ENCODE results near the gene DENND1A. TPM values are rescaled to one million over a fixed set of nuclear protein-coding genes. Genes with fewer than 3 reads are reported as not detected.
"Not testable (repeated sequence)": the region's sequence is repeated elsewhere in the genome, so short reads cannot be mapped to it uniquely, and the experiment has no call there.

DENND1A gene
- polyA plus RNA-seq, 1 donor: 12.2 TPM

DNA sequence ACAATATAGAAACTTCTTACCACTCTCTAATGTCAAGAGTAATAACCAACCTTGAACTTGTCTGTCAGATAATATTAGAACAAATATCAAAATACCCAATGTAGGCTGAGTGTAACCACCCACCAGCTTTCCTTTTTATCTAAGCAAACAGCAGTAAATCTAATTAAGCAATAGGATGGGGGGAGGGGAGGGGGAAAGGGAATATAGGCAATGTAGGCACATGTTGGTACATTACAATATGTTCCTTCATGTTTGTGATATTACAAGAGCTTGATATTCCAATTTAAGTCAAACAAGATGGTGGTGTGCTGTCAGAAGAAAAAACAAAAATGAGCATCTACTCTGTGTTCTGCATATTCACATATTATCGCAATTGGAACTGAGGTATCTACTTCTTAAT, 158.2 kb downstream of the DENND1A start:
- DNase-seq (ENCODE audit: low read depth): no peak

GRCh38 chr9:123769719-123770118, 160.2 kb downstream of the DENND1A start:
- no peak for DNase-seq (ENCODE audit: low read depth)

GRCh38 chr9:123763910-123764588, 165.9 kb downstream of the DENND1A start:
- DNase-seq (ENCODE audit: low read depth): no peak

DNA sequence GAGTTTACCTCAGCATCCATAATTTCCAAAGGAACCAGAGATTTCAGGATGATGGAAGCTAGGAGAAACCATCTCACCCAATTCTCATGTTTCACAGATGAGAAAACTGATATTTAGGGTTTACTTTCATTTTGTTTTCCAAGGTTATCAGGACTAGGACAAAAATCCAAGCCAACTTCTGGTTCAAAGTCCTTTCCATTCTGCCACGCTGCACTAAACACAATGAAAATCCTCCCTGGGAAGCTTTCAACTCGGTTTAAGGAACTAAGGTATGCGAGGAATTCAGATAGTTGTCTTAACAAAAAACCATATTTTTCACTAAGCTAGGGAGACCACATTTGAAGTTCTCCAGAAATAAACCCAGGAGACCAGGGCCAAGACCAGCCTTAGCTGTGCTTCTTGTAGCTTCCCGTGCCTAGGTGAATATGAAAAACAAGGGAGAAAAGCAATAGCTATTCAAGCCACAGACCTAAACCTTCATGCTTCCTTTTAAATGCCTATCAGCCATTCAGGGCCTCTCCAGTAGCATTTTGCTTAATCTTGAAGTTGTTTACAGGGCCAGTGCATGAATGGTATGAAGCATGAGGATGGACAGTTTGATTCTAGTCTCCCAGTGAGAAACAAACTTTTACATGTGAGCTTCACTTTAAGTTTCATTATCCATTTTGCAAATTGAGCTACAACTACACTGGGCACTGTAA, 167.9 kb downstream of the DENND1A start:
- no peak for DNase-seq (ENCODE audit: low read depth)

DNA sequence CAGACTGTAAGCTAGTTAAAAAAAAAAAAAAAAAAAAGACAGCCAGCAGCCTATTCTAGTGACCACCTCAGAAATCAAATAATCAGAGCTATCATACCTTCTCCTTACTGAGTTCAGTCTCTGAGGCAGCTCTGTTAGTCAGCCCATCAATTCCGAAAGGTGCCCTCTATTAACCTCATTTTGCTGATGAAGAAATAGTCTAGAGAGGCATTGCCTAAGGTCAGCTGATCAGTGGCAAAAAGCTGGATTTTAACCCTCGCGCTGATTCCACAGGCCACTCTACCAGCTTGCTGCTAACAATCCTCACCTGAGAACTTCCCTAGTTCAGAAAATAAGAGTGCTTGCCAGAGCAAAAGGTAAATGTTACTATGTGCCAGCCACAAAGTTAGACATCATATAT, 172.0 kb downstream of the DENND1A start:
- no peak for DNase-seq (ENCODE audit: low read depth)

DNA sequence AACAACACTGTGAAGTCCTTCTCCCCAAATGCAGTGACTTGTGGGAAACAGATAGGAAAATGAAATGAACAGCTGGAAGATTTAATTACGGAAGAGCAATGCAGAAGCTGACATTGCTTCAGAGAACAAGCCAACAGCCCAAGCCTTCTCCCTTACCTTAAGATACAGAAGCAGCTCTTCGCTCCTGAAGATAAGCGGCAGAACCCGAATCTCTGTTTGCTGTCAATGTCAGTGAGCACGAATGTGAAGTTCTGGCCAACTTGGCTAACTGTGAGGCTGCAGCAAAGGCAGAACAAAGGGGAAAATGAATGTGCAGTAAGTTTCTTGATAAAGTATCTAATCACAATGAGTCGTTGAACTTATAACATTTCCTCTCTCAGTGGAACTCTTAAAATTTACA, 172.4 kb downstream of the DENND1A start:
- DNase-seq (ENCODE audit: low read depth): no peak

DNA sequence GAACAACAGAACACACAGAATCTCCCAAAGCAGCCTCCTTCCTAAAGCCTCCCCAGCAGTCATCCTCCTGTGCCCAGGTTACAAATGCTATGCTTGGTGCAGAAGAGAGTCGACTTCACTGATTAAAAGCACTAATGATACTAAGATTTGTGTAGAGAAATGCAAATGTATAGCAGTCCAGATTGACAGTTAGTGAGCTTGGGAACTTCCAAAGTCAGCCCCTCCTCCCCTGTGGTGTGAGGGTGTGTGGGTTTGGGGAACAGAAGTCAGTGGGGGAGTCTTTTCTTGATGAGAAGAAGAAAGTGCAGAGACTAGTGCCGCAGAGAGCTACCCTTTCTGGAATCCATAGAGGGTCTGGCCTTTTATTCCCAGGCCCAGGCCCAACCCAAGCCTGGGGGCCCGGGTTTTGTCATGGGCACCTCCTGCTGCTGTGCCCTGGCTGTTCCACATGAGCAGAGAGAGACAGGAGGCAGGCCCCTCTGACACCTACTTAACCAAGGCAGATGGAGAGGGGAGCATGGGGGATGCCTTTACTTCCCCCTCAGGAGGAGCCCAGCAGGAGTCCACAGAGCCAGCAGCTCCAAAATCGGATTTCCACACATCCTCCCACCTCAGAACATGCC, 173.3 kb downstream of the DENND1A start:
- DNase-seq (ENCODE audit: low read depth): no peak

- no peak for DNase-seq (ENCODE audit: low read depth)
These were observed 176.2 kb downstream of the DENND1A start for GRCh38 chr9:123753669-123754258.

- no peak for DNase-seq (ENCODE audit: low read depth)
These were observed 176.9 kb downstream of the DENND1A start for GRCh38 chr9:123753016-123753415.

GRCh38 chr9:123749580-123750202, 180.2 kb downstream of the DENND1A start:
- no peak for DNase-seq (ENCODE audit: low read depth)

DNA sequence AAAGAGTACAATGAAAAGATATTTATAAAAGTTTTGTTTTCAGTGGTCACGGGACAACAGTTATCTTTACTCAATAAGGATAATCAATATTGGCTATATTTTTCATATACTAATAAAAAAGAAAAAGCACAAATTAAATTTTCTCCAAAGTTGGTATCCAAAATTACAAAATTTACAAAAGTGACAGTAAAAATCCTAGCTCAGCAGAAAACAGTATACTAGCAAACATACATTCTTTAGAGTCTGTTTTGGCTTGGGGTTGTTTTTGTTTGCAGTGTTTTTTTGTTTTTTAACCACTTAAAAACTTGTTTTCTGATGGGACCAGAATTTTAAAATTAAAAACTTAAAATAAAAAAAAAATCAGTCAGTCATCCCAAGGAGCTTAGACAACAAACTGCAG, 183.2 kb downstream of the DENND1A start:
- DNase-seq (ENCODE audit: low read depth): no peak

DNA sequence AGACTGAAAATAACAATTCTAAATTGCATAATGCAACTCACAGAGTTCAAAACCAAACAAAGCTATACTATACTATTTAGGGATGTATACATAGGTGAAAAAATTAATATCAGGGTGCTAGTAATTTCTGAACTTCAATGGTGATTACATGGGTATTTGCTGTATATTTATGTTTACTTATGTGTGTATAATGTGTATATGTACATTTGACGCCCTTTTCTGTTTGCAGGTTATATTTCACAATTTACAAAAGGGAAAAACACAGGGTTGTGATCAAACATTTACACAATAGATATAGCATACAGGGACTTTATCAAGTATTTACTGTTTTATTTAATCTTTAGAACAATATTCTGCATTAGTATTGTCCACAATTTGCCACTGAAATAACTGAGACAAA, 184.0 kb downstream of the DENND1A start:
- DNase-seq (ENCODE audit: low read depth): no peak

DNA sequence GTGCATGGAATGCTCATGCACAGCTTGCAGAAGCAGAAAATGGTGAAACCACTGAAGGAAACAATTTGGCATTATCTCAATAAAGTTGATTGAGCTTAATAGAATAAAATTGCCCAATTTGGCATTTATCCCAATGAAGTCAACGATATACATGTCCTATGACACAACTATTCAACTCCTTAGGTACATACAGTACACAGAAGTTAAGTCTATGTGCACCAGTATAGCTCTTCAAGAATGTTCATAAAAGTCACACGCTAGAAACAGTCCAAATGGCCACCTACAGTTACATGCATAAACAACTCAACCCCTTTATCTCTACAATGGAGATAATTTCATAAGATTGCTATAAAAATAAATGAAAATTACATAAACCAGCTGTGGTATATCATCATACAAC, 184.5 kb downstream of the DENND1A start:
- no peak for DNase-seq (ENCODE audit: low read depth)

GRCh38 chr9:123743737-123744136, 186.2 kb downstream of the DENND1A start:
- no peak for DNase-seq (ENCODE audit: low read depth)

DNA sequence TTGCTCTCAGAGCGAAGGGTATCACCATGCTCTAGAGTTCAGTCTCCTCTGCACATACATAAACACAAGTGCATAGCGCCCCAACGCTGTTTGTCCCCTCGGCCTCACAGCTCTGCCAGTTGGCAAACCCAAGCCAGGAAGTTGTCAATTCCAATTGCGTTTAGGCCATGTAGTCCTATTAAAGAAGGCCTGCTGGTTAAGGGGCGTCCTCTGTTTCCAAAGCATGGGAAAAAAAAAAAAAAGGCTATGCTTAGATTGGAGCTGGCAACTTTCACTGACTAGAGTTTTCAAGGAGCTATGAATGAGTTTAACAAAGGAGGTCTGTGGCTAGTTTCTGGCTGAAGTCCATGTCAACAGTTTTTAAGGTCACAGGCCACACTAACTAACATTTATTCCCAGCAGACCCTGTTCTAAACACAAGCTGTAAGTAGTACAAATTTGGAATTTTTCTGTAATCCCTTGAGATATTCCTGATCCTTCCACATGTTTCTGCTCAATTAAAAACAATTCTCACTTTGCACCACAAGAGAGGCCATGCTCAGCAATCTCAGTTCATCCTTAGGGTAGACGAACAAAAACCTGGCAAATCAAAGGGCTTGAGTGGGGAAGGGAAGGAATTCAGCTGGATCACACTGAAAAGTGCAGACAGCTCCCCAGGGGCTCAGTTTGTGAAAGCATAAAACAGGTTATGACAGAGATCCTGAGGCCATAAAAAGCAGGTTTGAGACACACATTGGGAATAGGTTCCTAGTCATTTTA, 187.7 kb downstream of the DENND1A start:
- DNase-seq (ENCODE audit: low read depth): no peak

DNA sequence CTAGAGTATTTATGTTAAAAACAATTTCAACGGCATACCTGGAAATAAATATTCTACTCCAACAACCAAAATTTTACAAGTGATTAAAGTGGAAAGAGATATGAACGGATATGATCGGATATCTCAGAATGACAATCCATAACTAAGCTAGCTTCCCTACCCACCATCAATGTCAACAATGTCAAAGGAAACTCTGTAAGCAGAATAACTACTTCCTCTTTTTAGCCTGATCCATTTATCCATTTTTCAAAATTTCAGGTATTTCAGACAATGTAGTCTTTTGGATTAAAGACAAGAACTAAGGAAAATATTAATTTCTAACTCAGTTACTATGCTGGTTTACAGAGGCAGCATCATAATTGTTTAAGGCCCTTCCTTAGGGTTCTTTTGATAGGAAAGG, 188.7 kb downstream of the DENND1A start:
- no peak for DNase-seq (ENCODE audit: low read depth)

DNA sequence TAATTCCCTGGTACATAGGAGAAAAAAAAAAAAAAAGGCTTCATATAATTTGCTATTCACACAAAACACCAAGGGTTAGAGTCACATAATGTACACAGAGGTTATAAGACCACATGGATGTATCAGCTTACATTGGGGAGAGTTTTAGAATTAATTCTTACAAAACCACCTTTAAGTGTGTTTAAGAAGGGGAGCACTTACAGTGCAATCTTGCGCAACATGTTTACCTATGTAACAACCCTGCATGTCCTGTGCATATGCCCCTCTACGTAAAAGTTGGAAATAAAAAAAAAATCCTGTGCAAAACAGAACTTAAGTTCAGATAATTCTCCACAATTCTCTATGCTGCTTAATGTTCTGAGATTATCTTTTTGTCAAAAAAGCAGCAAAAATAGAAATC, 190.0 kb downstream of the DENND1A start:
- no peak for DNase-seq (ENCODE audit: low read depth)

DNA sequence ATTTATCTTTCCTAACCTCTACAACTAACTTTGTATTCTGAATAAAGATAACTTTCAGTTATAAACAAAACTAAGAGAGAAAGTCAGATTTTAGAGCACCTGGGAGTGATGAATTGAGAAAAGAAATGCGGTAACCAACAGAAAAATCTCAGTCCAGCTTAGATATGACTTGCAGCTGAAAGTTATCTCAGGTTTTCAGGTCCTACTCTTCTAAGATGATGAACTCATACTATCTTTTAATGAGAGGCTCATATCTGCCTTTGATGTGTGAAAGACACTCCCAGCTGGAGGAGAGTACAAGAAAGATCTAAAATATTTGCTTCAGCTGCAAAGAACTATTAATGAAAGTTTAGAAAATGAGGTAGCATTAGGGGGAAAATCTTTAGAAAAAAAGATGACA, 190.5 kb downstream of the DENND1A start:
- no peak for DNase-seq (ENCODE audit: low read depth)

- DNase-seq (ENCODE audit: low read depth): no peak
These were observed 191.3 kb downstream of the DENND1A start for GRCh38 chr9:123738648-123739047.

DNA sequence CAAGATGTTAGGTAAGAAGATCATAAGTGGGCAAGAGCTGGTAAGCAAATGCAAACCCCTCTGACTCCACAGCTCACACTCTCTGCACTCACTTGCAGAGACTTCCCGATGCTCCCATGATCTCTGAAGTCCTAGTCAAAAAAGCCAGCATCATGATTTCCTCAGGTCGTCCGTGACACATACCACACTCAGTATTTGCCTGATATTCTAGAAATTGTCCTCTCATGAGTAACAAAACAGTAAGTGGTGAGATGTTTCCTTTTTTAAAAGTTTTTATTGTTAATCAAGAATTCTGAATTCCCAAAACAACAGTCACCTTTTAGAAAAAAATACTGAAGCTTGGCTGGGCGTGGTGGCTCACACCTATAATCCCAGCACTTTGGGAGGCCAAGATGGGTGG, 194.6 kb downstream of the DENND1A start:
- no peak for DNase-seq (ENCODE audit: low read depth)

DNA sequence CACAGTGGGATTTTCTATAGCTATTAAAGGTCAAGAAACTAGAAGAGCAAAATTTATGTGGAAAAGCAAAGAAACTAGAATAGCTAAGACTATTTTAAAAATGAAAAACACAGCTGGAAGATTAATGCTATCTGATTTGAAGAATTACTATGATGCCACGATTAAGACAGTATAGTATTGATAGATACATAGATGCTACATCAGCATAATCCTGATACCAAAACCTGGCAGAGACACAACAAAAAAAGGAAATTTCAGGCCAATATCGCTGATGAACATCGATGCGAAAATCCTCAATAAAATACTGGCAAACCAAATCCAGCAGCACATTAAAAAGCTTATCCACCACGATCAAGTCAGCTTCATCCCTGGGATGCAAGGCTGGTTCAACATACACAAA, 201.4 kb downstream of the DENND1A start:
- not testable (repeated sequence) for DNase-seq (ENCODE audit: low read depth)

DNA sequence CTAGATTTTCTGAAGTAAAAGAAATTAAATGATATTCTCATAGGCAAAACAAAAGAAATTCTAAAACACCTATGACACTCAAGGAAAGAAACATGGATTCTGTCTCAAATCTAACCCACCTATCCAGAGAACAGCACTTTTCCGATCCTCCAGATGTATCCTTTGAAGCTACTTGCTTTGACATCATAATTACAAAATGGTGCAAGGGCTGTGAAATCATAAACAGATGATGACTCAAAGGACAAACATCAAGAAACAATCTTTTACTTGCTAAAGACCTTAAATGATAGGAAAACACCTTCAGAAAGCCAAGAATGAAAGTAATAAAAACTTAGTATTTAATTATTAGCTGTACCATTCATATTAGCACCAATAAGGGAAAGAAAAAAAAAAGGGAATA, 202.6 kb downstream of the DENND1A start:
- no peak for DNase-seq (ENCODE audit: low read depth)

All from forelimb muscle (tissue), 1 donor.